Body of pancreas (tissue), 4 donors: ENCODE results near the gene NGRN. TPM values are rescaled to one million over a fixed set of nuclear protein-coding genes. Genes with fewer than 3 reads are reported as not detected.
"Not testable (repeated sequence)": the region's sequence is repeated elsewhere in the genome, so short reads cannot be mapped to it uniquely, and the experiment has no call there.

Experiments used
- ATAC-seq: fragments of 150-250 bp; one replicate; pipeline ENCODE4 v1.9.1; 2016
- DNase-seq, 4 donors: peaks; one replicate each; pipeline ENCODE4 v3.0.0-alpha.2; 2019
- H3K27ac ChIP-seq, 4 donors: fragments of 200-600 bp; sonication (generic); 1 replicate in 3 of 4; 2 replicates in 1 of 4; pipeline versions ENCODE4 v1.5.1 to v1.6.1; 2016 to 2019; ENCODE audit warnings: mild to moderate bottlenecking in 1 of 4, mixed read lengths in 1 of 4, moderate library complexity in 1 of 4
- H3K27me3 ChIP-seq, 2 donors: fragments of 200-600 bp; sonication (generic); one replicate each; pipeline ENCODE4 v1.6.0; 2016; ENCODE audit warnings: mild to moderate bottlenecking in 1 of 2
- H3K36me3 ChIP-seq, 2 donors: fragments of 200-600 bp; sonication (generic); replicated peaks in 1 of 2; 2 replicates each; pipeline ENCODE4 v1.5.1; 2016; ENCODE audit warnings: low read depth in 2 of 2; ENCODE audit not compliant: insufficient read depth in 1 of 2
- H3K4me1 ChIP-seq: fragments of 200-600 bp; sonication (generic); one replicate; pipeline ENCODE4 v1.6.0; 2016
- H3K4me3 ChIP-seq, 2 donors: fragments of 200-600 bp; sonication (generic); 1 replicate in 1 of 2; 2 replicates in 1 of 2; pipeline ENCODE4 v1.5.1; 2016 to 2019
- H3K9me3 ChIP-seq, 3 donors: fragments of 200-600 bp; sonication (generic); 1 replicate in 2 of 3; 2 replicates in 1 of 3; pipeline ENCODE4 v1.5.1; 2016
- CTCF ChIP-seq, 7 experiments: fragments of 450-650 bp in 4 of 7; fragments of 200-600 bp in 3 of 7; sonication (generic) in 3 of 7; IDR thresholded peaks; one replicate each; pipeline ENCODE4 v1.5.1; 2016 to 2019; ENCODE audit warnings: antibody characterized with exemption in 7 of 7
- POLR2A ChIP-seq, 3 donors: fragments of 450-650 bp; IDR thresholded peaks; one replicate each; pipeline ENCODE4 v1.6.1; 2016; ENCODE audit warnings: antibody characterized with exemption in 3 of 3, mild to moderate bottlenecking in 2 of 3
- WGBS, 2 donors: methylation state at CpG; one replicate each; pipeline ENCODE4 v1.1.5; 2017; 5-methylcytosine and 5-hydroxymethylcytosine counted together
- intact Hi-C: fragments of 100-400 bp; cut with DNase I; formaldehyde crosslinking; loops from one replicate; pipeline ENCODE4 v1.15.1; 2023
- total RNA-seq, 2 donors: library from RNA; depleted of rRNA; stranded (reverse); fragments of >200 nt; gene quantifications; one replicate each; pipeline ENCODE4 v1.1.0, GENCODE V29; 2016

NGRN gene
- total RNA-seq, 2 donors from 2014 or later: 27.4 to 27.8 TPM

GRCh38 chr15:90257776-90258175 lies 7.7 kb upstream of the NGRN start:
- whole genome bisulfite sequencing, 2 donors: 84 to 90% methylated on average over 7 of the region's 7 CpGs
- H3K27me3 ChIP-seq: no peaks in the 10 kb centered on the region
- DNase-seq (no peak), ATAC-seq (no peak)
- H3K27ac ChIP-seq: no peak overlapping the region
- H3K4me3 ChIP-seq: no peak overlapping the region
- TF ChIP-seq CTCF (IDR thresholded peaks at IDR 0.05): no peak
- no peak for TF ChIP-seq POLR2A (IDR thresholded peaks at IDR 0.05)
- no peaks in the 10 kb centered on the region for H3K9me3 ChIP-seq
- no peaks in the 10 kb centered on the region for H3K4me1 ChIP-seq
- intact Hi-C loops: no loop called here
- no peaks in the 10 kb centered on the region for H3K36me3 ChIP-seq

- Histone ChIP-seq H3K36me3 (no peaks in the 10 kb centered on the region), H3K9me3 (no peaks in the 10 kb centered on the region), H3K4me1 (peaks cover 5% of the 10 kb centered on the region), H3K27ac (no peak overlapping the region), H3K4me3 (no peak overlapping the region), H3K27me3 (no peaks in the 10 kb centered on the region)
- DNase-seq: no peak
- intact Hi-C loops: no loop called here
- ATAC-seq: no peak
- 85 to 88% methylated on average over 5 of the region's 5 CpGs for WGBS, 2 donors
- TF ChIP-seq POLR2A (IDR thresholded peaks at IDR 0.05) (no peak), CTCF (IDR thresholded peaks at IDR 0.05) (no peak)
Measured at GRCh38 chr15:90259524-90259923, 5.9 kb upstream of the NGRN start.

- H3K4me1 ChIP-seq, H3K36me3 ChIP-seq, H3K4me3 ChIP-seq, ATAC-seq, H3K27ac ChIP-seq, intact Hi-C loops, H3K27me3 ChIP-seq, DNase-seq, H3K9me3 ChIP-seq: not testable (repeated sequence)
- 75 to 77% methylated on average over 5 to 6 of the region's 6 CpGs for WGBS, 2 donors
Measured at GRCh38 chr15:90260731-90261130, 4.7 kb upstream of the NGRN start.

GRCh38 chr15:90261811-90262210 lies 3.7 kb upstream of the NGRN start:
- H3K4me1 ChIP-seq: peaks cover 13% of the 10 kb centered on the region
- TF ChIP-seq POLR2A (IDR thresholded peaks at IDR 0.05) (no peak), CTCF (IDR thresholded peaks at IDR 0.05) (no peak)
- WGBS, 2 donors: 79% methylated on average over 5 of the region's 5 CpGs
- no peaks in the 10 kb centered on the region for H3K36me3 ChIP-seq
- no peaks in the 10 kb centered on the region for H3K27me3 ChIP-seq
- no peak for DNase-seq
- no peak for ATAC-seq
- H3K27ac ChIP-seq: no peak overlapping the region
- H3K9me3 ChIP-seq: no peaks in the 10 kb centered on the region
- intact Hi-C loops: no loop called here
- no peak overlapping the region for H3K4me3 ChIP-seq

- no peaks in the 10 kb centered on the region for H3K9me3 ChIP-seq
- intact Hi-C loops: no loop called here
- TF ChIP-seq CTCF (IDR thresholded peaks at IDR 0.05): no peak
- no peak for TF ChIP-seq POLR2A (IDR thresholded peaks at IDR 0.05)
- ATAC-seq (no peak), DNase-seq (no peak)
- 80 to 85% methylated on average over 5 of the region's 5 CpGs for WGBS, 2 donors
- no peak overlapping the region for H3K27ac ChIP-seq
- no peak overlapping the region for H3K4me3 ChIP-seq
- peaks cover 19% of the 10 kb centered on the region for H3K4me1 ChIP-seq
- no peaks in the 10 kb centered on the region for H3K27me3 ChIP-seq
- no peaks in the 10 kb centered on the region for H3K36me3 ChIP-seq
Measured at GRCh38 chr15:90262426-90262825, 3.0 kb upstream of the NGRN start.
